Measurements from ENCODE around the gene GLUD1.
"Not testable (repeated sequence)": the region's sequence is repeated elsewhere in the genome, so short reads cannot be mapped to it uniquely, and the experiment has no call there.

- TF ChIP-seq, protein P1, sequence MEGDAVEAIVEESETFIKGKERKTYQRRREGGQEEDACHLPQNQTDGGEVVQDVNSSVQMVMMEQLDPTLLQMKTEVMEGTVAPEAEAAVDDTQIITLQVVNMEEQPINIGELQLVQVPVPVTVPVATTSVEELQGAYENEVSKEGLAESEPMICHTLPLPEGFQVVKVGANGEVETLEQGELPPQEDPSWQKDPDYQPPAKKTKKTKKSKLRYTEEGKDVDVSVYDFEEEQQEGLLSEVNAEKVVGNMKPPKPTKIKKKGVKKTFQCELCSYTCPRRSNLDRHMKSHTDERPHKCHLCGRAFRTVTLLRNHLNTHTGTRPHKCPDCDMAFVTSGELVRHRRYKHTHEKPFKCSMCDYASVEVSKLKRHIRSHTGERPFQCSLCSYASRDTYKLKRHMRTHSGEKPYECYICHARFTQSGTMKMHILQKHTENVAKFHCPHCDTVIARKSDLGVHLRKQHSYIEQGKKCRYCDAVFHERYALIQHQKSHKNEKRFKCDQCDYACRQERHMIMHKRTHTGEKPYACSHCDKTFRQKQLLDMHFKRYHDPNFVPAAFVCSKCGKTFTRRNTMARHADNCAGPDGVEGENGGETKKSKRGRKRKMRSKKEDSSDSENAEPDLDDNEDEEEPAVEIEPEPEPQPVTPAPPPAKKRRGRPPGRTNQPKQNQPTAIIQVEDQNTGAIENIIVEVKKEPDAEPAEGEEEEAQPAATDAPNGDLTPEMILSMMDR (IDR thresholded peaks at IDR 0.05), result not testable (repeated sequence)
- TF ChIP-seq, protein P2, sequence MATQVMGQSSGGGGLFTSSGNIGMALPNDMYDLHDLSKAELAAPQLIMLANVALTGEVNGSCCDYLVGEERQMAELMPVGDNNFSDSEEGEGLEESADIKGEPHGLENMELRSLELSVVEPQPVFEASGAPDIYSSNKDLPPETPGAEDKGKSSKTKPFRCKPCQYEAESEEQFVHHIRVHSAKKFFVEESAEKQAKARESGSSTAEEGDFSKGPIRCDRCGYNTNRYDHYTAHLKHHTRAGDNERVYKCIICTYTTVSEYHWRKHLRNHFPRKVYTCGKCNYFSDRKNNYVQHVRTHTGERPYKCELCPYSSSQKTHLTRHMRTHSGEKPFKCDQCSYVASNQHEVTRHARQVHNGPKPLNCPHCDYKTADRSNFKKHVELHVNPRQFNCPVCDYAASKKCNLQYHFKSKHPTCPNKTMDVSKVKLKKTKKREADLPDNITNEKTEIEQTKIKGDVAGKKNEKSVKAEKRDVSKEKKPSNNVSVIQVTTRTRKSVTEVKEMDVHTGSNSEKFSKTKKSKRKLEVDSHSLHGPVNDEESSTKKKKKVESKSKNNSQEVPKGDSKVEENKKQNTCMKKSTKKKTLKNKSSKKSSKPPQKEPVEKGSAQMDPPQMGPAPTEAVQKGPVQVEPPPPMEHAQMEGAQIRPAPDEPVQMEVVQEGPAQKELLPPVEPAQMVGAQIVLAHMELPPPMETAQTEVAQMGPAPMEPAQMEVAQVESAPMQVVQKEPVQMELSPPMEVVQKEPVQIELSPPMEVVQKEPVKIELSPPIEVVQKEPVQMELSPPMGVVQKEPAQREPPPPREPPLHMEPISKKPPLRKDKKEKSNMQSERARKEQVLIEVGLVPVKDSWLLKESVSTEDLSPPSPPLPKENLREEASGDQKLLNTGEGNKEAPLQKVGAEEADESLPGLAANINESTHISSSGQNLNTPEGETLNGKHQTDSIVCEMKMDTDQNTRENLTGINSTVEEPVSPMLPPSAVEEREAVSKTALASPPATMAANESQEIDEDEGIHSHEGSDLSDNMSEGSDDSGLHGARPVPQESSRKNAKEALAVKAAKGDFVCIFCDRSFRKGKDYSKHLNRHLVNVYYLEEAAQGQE (IDR thresholded peaks at IDR 0.05; ENCODE audit: insufficient read depth in 1 of 2, low read depth in 2 of 2, low read length in 1 of 2), result not testable (repeated sequence)
- TF ChIP-seq POLR2AphosphoS5 (IDR thresholded peaks at IDR 0.05; ENCODE audit: low read depth, low read length); TCF7L2 (IDR thresholded peaks at IDR 0.05; ENCODE audit: low read depth, low read length); SIN3A (IDR thresholded peaks at IDR 0.05; ENCODE audit: borderline replicate concordance, insufficient read depth, low read depth, low read length): not testable (repeated sequence)
Measured at GRCh38 chr10:87019066-87019465, 75.6 kb downstream of the GLUD1 start.
